Thyroid gland (tissue), 4 donors: ENCODE results near the gene ELL2.

Experiments
- POLR2A ChIP-seq, 2 donors: fragments of 450-650 bp; IDR thresholded peaks; one replicate each; pipeline ENCODE4 v1.6.1; 2017; ENCODE audit warnings: antibody characterized with exemption in 2 of 2, mild to moderate bottlenecking in 2 of 2, moderate library complexity in 1 of 2
- TF ChIP-seq, protein P1 (sequence below), 6 experiments: fragments of 200-600 bp in 3 of 6; fragments of 450-650 bp in 3 of 6; sonication (generic) in 3 of 6; IDR thresholded peaks; one replicate each; pipeline ENCODE4 v1.5.1; 2016 to 2019; ENCODE audit warnings: antibody characterized with exemption in 6 of 6, mild to moderate bottlenecking in 2 of 6, inconsistent platforms in 1 of 6, moderate library complexity in 1 of 6

DNA sequence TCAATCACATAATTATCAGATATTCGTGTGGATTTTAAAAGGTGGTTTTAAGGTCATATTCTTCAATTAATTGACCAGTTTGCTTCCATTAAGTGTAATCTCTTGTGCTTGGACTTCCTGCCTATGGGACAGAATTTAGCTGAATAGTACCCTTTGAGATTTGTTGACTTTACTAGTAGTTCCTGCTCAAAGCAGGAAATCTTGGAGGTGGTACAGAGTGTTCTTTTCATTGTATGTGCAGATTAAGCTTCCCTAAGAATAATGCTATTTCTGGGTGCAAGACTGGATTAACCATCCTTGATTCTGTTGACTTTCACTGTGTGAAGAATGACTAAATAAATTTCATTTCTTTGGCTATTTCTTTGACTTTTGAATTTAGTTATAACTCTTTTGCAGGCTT lies 45.4 kb upstream of the ELL2 start:
- no peak for TF ChIP-seq POLR2A (IDR thresholded peaks at IDR 0.05)
- TF ChIP-seq, protein P1, sequence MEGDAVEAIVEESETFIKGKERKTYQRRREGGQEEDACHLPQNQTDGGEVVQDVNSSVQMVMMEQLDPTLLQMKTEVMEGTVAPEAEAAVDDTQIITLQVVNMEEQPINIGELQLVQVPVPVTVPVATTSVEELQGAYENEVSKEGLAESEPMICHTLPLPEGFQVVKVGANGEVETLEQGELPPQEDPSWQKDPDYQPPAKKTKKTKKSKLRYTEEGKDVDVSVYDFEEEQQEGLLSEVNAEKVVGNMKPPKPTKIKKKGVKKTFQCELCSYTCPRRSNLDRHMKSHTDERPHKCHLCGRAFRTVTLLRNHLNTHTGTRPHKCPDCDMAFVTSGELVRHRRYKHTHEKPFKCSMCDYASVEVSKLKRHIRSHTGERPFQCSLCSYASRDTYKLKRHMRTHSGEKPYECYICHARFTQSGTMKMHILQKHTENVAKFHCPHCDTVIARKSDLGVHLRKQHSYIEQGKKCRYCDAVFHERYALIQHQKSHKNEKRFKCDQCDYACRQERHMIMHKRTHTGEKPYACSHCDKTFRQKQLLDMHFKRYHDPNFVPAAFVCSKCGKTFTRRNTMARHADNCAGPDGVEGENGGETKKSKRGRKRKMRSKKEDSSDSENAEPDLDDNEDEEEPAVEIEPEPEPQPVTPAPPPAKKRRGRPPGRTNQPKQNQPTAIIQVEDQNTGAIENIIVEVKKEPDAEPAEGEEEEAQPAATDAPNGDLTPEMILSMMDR (IDR thresholded peaks at IDR 0.05), result no peak
